GM12878 (cell line): ENCODE measurements around the gene TMCC2. TPM values are rescaled to one million over a fixed set of nuclear protein-coding genes. Genes with fewer than 3 reads are reported as not detected.

Experiments used
- BMI1 ChIP-seq: fragments of 450-650 bp; IDR thresholded peaks from 2 replicates; pipeline ENCODE4 v1.6.1; 2016; ENCODE audit warnings: mild to moderate bottlenecking, moderate library complexity, borderline replicate concordance
- CTCF ChIP-seq, 3 experiments: IDR thresholded peaks in 2 of 3; conservative IDR thresholded peaks in 1 of 3; 2 replicates each; pipeline ENCODE4 v1.5.1; 2011; ENCODE audit warnings: low read depth in 3 of 3, low read length in 3 of 3, mild to moderate bottlenecking in 3 of 3, control low read depth in 2 of 3, moderate library complexity in 2 of 3, inconsistent platforms in 1 of 3, mixed read lengths in 1 of 3; ENCODE audit not compliant: control insufficient read depth in 2 of 3, insufficient read depth in 1 of 3; ENCODE audit errors: extremely low read depth in 1 of 3
- E4F1 ChIP-seq: fragments of 450-650 bp; IDR thresholded peaks from 2 replicates; pipeline ENCODE4 v1.6.1; 2018; ENCODE audit warnings: borderline replicate concordance, mild to moderate bottlenecking; ENCODE audit not compliant: partially characterized antibody
- EGR1 ChIP-seq, 2 experiments: IDR thresholded peaks; 1 replicate in 1 of 2; 2 replicates in 1 of 2; pipeline ENCODE4 v1.6.1; 2011 to 2012; ENCODE audit warnings: low read depth in 2 of 2, low read length in 2 of 2, borderline replicate concordance in 1 of 2, mild to moderate bottlenecking in 1 of 2, moderate library complexity in 1 of 2
- ESRRA ChIP-seq: IDR thresholded peaks from 2 replicates; pipeline ENCODE4 v1.6.1; 2012; ENCODE audit warnings: mild to moderate bottlenecking, low read length, improper control_type of control experiment
- EZH2 ChIP-seq: IDR thresholded peaks from 2 replicates; pipeline ENCODE4 v1.6.1; 2012; ENCODE audit warnings: low read depth, mild to moderate bottlenecking, control low read depth, inconsistent platforms, low read length, borderline replicate concordance; ENCODE audit not compliant: control insufficient read depth
- GATAD2B ChIP-seq: fragments of 450-650 bp; conservative IDR thresholded peaks from 2 replicates; pipeline ENCODE4 v1.6.1; 2017; ENCODE audit warnings: low read depth, mild to moderate bottlenecking, moderate library complexity
- HDAC6 ChIP-seq: fragments of 200-600 bp; sonication (generic); IDR thresholded peaks from one replicate; pipeline ENCODE4 v1.8.0; 2017; ENCODE audit warnings: antibody characterized with exemption; ENCODE audit not compliant: unreplicated experiment
- IKZF2 ChIP-seq, 2 experiments: fragments of 450-650 bp; IDR thresholded peaks; 2 replicates each; pipeline ENCODE4 v1.6.1; 2017; ENCODE audit warnings: mild to moderate bottlenecking in 2 of 2, moderate library complexity in 2 of 2
- IRF3 ChIP-seq: fragments of 450-650 bp; IDR thresholded peaks from 2 replicates; pipeline ENCODE4 v1.6.1; 2014; ENCODE audit warnings: mild to moderate bottlenecking
- JUND ChIP-seq: IDR thresholded peaks from 2 replicates; pipeline ENCODE4 v1.6.1; 2012; ENCODE audit warnings: low read depth, mild to moderate bottlenecking, low read length, improper control_type of control experiment, moderate library complexity
- LARP7 ChIP-seq: fragments of 450-650 bp; IDR thresholded peaks from 2 replicates; pipeline ENCODE4 v1.6.1; 2017; ENCODE audit warnings: mild to moderate bottlenecking
- MTA3 ChIP-seq: IDR thresholded peaks from 2 replicates; pipeline ENCODE4 v1.6.1; 2012; ENCODE audit warnings: low read length, inconsistent platforms, borderline replicate concordance
- MYB ChIP-seq: fragments of 150-350 bp; IDR thresholded peaks from 2 replicates; pipeline ENCODE4 v1.6.1; 2014; ENCODE audit warnings: mild to moderate bottlenecking, low read depth, low read length, borderline replicate concordance
- NBN ChIP-seq: fragments of 450-650 bp; IDR thresholded peaks from 2 replicates; pipeline ENCODE4 v1.6.1; 2016
- NR2C1 ChIP-seq: fragments of 450-650 bp; IDR thresholded peaks from 2 replicates; pipeline ENCODE4 v1.6.1; 2017; ENCODE audit warnings: antibody characterized with exemption, mild to moderate bottlenecking, moderate library complexity
- NR2F1 ChIP-seq: fragments of 450-650 bp; conservative IDR thresholded peaks from 2 replicates; pipeline ENCODE4 v1.6.1; 2017; ENCODE audit warnings: mild to moderate bottlenecking
- NRF1 ChIP-seq: conservative IDR thresholded peaks from 2 replicates; pipeline ENCODE4 v1.6.1; 2011; ENCODE audit warnings: mild to moderate bottlenecking, low read depth, low read length, improper control_type of control experiment
- RAD51 ChIP-seq: fragments of 450-650 bp; IDR thresholded peaks from 2 replicates; pipeline ENCODE4 v1.6.1; 2016; ENCODE audit warnings: moderate library complexity, mild to moderate bottlenecking, inconsistent platforms
- RELA ChIP-seq: fragments of 450-650 bp; IDR thresholded peaks from 2 replicates; pipeline ENCODE4 v1.8.0; 2014; ENCODE audit warnings: borderline replicate concordance; ENCODE audit not compliant: partially characterized antibody
- RFX5 ChIP-seq: IDR thresholded peaks from 2 replicates; pipeline ENCODE4 v1.6.1; 2011; ENCODE audit warnings: low read depth, low read length, improper control_type of control experiment
- SRF ChIP-seq, 2 experiments: IDR thresholded peaks; 2 replicates each; pipeline ENCODE4 v1.6.1; 2011; ENCODE audit warnings: low read depth in 2 of 2, low read length in 2 of 2, mild to moderate bottlenecking in 1 of 2, moderate library complexity in 1 of 2
- ZNF384 ChIP-seq: IDR thresholded peaks from 2 replicates; pipeline ENCODE4 v1.6.1; 2012; ENCODE audit warnings: low read depth, mild to moderate bottlenecking, low read length, improper control_type of control experiment, borderline replicate concordance
- polyA plus RNA-seq, 11 experiments: library from polyadenylated mRNA; depleted of rRNA in 4 of 11; unstranded in 6 of 11; stranded (reverse) in 5 of 11; fragments of >200 nt; fragmentation: Nextera tagmentation in 4 of 11; fragmentation: Illumina TruSeq in 1 of 11; extraction: Ambion mirVana in 4 of 11; extraction: Trizol in 1 of 11; gene quantifications; 1 replicate in 1 of 11; 2 replicates in 10 of 11; pipeline versions ENCODE4 v1.2.1 to v1.2.3, GENCODE V29; 2011 to 2016; ENCODE audit warnings: inconsistent platforms in 2 of 11, missing spikeins in 2 of 11, low read depth in 1 of 11
- total RNA-seq, 4 experiments: library from RNA; depleted of rRNA in 3 of 4; stranded (reverse); fragments of >200 nt in 3 of 4; fragmentation: Illumina TruSeq in 1 of 4; extraction: Trizol in 1 of 4; gene quantifications; 2 replicates each; pipeline versions ENCODE4 v1.2.1 to v1.2.3, GENCODE V29; 2013 to 2021
- TF ChIP-seq, protein P1 (sequence below): IDR thresholded peaks from 2 replicates; pipeline ENCODE4 v1.6.1; 2011; ENCODE audit warnings: borderline replicate concordance, low read depth, mild to moderate bottlenecking, moderate library complexity, low read length; ENCODE audit not compliant: insufficient read depth, poor library complexity, severe bottlenecking

The TMCC2 gene
- total and polyA plus RNA-seq, 10 of the 15 experiments (the other 5 are each of a cell fraction or from before 2014, with no cell fraction given): 0.06 to 2.3 (median 0.76) TPM

- no peak for TF ChIP-seq CTCF (IDR thresholded peaks at IDR 0.05 in 2 of 3, conservative IDR thresholded peaks at IDR 0.05 in 1 of 3; ENCODE audit: control insufficient read depth in 2 of 3, extremely low read depth in 1 of 3, insufficient read depth in 1 of 3, low read depth in 3 of 3, low read length in 3 of 3)
- TF ChIP-seq RFX5: no peak
- peak; percentile 40; the same call in 1 of the 2 replicates for TF ChIP-seq RAD51
- no peak for TF ChIP-seq E4F1
- no peak for TF ChIP-seq IRF3
- TF ChIP-seq NR2C1: no peak
- TF ChIP-seq NR2F1: no peak
- no peak for TF ChIP-seq NBN
- no peak for TF ChIP-seq ZNF384
- no peak for TF ChIP-seq RELA
- TF ChIP-seq, protein P1, sequence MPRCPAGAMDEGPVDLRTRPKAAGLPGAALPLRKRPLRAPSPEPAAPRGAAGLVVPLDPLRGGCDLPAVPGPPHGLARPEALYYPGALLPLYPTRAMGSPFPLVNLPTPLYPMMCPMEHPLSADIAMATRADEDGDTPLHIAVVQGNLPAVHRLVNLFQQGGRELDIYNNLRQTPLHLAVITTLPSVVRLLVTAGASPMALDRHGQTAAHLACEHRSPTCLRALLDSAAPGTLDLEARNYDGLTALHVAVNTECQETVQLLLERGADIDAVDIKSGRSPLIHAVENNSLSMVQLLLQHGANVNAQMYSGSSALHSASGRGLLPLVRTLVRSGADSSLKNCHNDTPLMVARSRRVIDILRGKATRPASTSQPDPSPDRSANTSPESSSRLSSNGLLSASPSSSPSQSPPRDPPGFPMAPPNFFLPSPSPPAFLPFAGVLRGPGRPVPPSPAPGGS: no peak
- no peak for TF ChIP-seq EZH2
- TF ChIP-seq NRF1: no peak
- no peak for TF ChIP-seq MYB
- TF ChIP-seq ESRRA: no peak
- no peak for TF ChIP-seq SRF (IDR thresholded peaks at IDR 0.05; ENCODE audit: low read depth in 2 of 2, low read length in 2 of 2)
- no peak for TF ChIP-seq EGR1 (IDR thresholded peaks at IDR 0.05; ENCODE audit: borderline replicate concordance in 1 of 2, low read depth in 2 of 2, low read length in 2 of 2)
- TF ChIP-seq BMI1: 0 out of 2 replicates have a peak, but pooled peaks have one; percentile 11
- TF ChIP-seq LARP7: no peak
- TF ChIP-seq GATAD2B: no peak
- peak in 1 of 2 experiments; percentile 8; a peak in 2 of 4 replicates for TF ChIP-seq IKZF2 (IDR thresholded peaks at IDR 0.05)
- TF ChIP-seq JUND: no peak
- TF ChIP-seq MTA3: 0 out of 2 replicates have a peak, but pooled peaks have one; percentile 21
- TF ChIP-seq HDAC6: no peak
Observed at GRCh38 chr1:205211839-205212536, 15.8 kb upstream of the TMCC2 start (continued).
